Measurements from ENCODE around the gene PCDH9. TPM values are rescaled to one million over a fixed set of nuclear protein-coding genes. Genes with fewer than 3 reads are reported as not detected.

PCDH9 gene
- polyA plus RNA-seq, 3 donors: 14.7 to 15.9 (median 15.6) TPM

DNA sequence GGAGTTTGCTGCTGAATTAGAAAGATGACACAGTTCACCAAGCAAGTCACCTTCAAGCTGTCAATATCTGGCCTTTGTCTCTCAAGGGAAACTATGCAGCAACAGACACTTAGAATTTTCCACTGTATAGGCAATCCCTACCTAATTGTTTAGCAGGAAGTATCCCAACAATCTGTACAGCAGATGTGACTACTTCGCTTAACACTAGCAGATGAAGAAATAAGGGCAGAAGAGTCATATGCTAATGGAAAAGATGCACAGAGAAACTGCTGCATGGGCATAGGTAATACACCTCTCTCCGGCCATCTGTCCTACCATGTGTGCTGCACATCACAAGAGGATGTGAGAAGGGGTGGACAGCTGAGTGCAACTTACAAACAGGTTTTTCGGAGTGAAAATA lies 851.2 kb downstream of the PCDH9 start:
- no peak for DNase-seq (ENCODE audit: extremely low read depth in 1 of 11, low read depth in 9 of 11, low spot score in 4 of 11)

DNA sequence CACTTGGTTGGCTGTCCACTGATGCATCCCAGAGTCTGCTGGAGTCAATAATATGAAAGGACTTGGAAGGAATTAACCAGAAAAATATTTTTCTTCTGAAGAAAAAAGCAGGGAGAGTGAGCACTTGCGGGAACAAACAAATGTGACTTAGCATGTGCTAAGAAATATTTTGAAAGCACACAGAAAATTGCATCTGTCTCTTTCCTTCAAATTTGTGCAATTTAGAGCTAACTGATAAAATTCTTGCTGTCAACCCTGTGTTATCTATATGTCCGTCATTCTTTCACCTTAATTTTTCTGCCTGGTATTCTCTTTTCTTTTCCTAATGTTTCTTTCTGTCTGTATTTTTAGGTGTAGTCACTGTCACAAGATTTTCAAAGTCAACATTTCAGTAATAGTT lies 852.6 kb downstream of the PCDH9 start:
- DNase-seq (ENCODE audit: extremely low read depth in 1 of 11, low read depth in 9 of 11, low spot score in 4 of 11): no peak

DNA sequence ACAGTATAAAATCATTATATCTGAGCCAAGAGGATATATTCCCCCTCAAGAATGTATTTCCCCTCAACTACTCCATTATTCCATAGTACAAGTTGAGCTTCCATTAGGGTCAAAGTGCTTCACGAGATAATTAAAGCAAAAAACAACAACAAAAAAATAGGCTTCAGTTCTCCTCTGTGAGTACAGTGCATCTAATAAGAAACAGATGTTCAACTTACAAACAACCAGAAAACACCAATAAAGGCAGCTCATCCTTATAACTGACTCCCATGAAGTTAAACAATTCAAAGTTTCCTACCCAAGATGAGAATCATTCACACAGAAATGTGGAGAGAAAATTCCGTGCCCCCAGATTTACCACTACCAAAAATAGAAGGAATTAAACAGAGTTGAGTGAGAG lies 854.4 kb downstream of the PCDH9 start:
- no peak for DNase-seq (ENCODE audit: extremely low read depth in 1 of 11, low read depth in 9 of 11, low spot score in 4 of 11)

DNA sequence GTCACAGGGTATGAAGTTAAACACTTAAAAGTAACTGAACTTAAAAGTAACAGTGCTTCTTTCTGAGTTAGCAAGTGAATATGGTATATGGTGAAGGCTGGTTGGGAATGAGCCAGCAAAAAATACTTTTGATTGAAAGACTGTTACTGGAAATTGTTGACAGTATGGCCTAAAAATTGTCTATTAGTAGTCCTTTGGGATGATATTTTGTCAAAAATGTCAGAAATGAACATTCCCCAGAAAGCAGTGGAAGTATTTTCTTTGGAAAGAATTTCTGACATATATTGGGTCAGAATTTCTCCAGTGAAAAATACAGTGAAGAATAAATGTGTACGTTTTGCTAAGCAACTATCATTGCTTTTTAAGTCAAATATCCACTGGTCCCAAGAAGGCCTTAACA lies 860.5 kb downstream of the PCDH9 start:
- DNase-seq (ENCODE audit: extremely low read depth in 1 of 11, low read depth in 9 of 11, low spot score in 4 of 11): no peak

DNA sequence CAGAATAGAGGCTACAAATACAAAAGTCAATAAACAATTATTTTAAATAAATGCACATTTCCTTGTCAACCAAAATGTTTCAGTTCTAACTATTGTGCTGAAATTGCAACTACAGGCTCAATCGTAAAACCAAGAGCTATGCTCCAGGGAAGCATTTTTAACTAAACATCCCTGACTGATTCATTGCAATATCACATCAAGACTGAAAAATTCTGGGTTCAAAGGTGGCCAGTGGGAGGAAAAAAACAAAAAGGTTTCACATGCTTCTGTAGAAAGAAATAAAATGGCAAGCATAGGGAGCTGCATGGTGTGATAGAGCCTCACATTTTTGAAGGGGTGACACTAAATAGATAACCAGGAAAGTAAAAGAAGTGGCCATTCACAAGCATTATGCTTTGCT lies 862.8 kb downstream of the PCDH9 start:
- DNase-seq (ENCODE audit: extremely low read depth in 1 of 11, low read depth in 9 of 11, low spot score in 4 of 11): no peak

DNA sequence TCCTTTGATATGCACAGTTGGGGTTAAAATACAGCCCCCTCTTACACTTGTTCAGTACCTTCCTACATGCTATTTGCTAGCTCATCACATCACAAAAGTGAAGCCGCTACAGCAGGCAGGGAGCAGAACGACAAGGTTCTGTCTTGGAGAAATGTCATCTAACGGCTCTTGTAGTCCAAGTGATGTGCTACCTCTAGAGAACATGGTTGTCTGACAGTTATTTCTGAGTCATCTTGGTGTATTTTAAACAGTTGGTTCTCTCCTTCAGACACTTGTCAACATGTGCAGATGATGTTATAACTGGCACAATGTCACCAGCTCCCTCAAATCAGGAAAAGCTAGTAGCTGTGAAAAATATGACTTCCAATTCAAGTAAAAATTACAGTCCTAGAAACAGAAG lies 865.0 kb downstream of the PCDH9 start:
- DNase-seq (ENCODE audit: extremely low read depth in 1 of 11, low read depth in 9 of 11, low spot score in 4 of 11): no peak

DNA sequence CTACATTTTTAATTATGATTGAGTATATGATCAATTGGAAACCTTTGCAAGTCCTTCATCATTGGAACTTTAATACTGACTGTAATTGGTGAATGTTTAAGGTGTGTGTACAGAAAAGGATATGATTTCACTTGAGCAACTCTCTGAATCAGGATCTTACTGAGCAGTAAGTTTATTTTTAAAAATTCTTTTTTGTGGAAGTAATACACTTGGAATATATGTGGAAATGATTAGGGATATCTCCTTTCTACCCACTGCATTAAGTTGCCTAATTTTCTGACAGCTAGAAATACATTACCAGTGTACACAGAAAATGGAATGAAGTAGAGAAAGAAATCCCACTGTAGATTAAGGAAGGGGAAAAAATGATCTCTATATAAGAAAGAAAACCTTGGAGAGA lies 865.8 kb downstream of the PCDH9 start:
- DNase-seq (ENCODE audit: extremely low read depth in 1 of 11, low read depth in 9 of 11, low spot score in 4 of 11): no peak

DNA sequence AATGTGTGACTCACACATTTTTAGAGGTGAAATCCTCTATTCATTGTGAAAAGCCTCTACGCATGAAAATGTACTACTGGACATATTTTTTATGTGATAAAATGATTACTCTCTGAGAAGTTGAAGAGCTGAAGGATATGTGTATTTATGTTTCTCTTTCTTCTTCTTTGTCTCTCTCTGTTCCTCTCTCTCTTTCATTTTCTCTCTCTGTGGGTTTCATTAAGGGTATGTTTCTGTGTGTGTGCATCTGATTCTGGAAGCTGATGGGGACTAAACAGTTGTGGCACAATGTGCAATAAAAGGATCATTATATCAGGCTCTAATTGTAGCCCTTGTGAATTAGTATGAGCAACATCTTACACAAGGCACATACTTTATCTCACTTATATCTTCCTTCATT lies 867.7 kb downstream of the PCDH9 start:
- DNase-seq (ENCODE audit: extremely low read depth in 1 of 11, low read depth in 9 of 11, low spot score in 4 of 11): no peak

DNA sequence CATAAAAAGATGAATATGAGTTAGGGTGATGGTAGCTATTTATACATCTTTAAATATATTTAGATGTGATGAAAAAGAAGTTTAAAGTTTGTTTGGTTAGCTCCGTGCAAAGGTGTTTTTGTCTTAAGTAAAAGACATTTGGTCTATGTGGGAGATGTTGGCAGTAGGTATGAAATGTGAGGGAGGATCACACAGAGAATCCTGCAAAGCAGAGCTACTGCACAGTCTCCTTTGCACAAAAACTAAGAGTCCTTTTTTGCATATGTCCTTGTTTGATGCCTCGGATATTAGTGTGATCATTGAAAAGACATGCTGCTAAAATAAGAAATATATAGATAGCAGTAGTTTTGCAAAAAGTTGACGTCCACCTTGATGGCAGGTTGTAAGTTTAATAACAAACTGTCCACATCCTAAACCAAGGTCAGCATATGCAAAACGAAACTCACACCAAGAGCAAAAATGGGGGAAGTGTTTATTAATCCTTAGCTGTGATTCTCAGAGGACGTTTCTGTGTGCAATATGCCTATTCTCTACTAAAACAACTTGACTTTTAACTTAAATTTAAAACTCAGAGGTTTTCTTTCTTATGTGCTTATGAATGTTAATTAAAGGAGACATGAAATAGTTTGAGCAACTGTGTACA lies 870.1 kb downstream of the PCDH9 start:
- DNase-seq (ENCODE audit: extremely low read depth in 1 of 11, low read depth in 9 of 11, low spot score in 4 of 11): no peak

DNA sequence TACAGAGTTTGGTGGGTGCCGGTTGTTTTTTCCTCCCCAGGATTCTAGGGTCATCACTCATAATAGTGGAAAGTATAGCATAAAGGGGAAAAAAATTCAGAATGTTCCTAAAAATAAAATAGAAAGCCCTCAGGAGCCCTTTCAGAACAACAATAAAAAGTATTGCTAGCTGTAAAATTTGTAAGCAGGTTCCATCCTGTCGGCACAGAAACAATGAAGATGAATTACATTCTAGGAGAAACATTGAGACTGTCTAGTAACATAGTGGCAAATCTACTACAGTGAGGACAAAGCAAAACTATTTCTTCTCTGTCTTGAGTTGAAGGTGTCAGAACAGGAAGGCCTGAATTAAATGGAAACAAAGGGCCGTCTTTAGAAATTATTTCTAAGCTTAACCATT lies 870.7 kb downstream of the PCDH9 start:
- DNase-seq (ENCODE audit: extremely low read depth in 1 of 11, low read depth in 9 of 11, low spot score in 4 of 11): no peak

DNA sequence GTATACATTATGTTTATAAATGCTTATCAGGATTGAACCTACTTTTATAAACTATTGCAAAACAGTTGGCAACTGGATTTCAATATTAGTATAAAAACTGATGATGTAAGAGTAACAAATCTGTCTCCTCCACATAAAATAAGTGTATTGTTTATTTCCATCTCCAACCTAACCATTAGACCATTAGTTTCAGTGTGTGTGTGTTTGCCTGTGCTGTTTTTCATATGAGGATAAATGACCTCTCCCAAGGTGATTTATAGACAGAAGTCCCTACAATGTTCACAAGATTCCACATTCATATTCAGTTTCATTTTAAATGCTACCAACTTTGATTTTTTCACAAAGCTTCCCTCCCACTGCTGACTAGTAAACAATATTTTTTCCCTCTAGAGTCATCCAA lies 871.6 kb downstream of the PCDH9 start:
- DNase-seq (ENCODE audit: extremely low read depth in 1 of 11, low read depth in 9 of 11, low spot score in 4 of 11): no peak

DNA sequence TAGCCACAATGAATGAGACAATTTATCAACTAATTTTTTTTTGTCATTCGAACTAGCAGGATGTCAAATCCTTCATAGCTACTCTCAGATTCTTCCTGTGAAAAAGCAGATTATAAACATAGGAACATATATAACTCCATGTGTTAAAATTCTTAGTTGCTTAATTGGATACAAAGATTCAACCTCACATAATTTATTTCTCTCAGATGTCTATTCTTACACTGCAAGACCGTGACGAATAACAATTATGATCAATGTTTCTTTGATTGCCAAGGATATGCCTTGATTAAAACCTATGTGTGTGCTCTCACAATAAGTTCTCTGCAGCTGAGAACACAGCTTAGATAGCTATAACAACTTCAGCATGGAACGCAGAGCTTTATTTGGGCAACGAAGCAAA lies 872.7 kb downstream of the PCDH9 start:
- DNase-seq (ENCODE audit: extremely low read depth in 1 of 11, low read depth in 9 of 11, low spot score in 4 of 11): no peak

DNA sequence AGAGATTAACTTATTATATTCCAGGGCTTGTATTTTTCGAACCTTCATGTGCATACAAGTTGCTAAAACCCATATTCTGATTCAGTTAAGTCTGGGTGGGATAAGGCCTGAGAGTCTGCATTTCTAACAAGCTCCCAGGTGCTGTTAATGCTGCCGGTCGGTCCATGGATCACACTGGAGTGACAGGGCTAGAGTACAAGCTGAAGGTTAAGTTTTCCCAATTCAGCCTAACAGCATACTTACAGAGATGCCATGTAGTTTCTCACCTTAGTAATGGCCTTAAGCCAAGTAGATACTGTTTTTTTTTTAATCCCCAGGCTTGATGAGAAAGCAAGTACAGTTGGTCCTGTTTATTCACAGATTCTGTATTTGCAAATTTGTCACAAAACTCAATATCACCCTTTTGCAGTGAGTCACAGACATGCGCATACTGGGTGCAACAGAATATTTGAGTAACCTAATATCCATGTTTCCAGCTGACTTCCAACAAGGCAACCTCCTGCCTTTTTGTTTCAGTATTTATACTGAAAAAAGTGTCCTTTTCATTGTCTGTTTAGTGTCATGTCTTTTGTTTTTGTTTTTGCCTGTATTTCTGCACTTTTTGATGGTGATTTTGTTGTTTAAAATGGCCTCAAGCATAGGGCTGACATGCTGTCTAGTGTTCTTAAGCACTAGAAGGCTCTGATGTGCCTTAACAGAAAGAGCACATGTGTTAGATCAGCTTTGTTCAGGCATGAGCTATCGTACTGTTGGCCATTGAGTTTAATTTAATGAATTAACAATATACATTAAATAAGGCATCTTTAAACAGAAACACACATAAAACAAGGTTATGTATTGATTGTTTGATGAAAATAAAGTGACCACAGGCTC lies 875.0 kb downstream of the PCDH9 start:
- DNase-seq (ENCODE audit: extremely low read depth in 1 of 11, low read depth in 9 of 11, low spot score in 4 of 11): no peak

DNA sequence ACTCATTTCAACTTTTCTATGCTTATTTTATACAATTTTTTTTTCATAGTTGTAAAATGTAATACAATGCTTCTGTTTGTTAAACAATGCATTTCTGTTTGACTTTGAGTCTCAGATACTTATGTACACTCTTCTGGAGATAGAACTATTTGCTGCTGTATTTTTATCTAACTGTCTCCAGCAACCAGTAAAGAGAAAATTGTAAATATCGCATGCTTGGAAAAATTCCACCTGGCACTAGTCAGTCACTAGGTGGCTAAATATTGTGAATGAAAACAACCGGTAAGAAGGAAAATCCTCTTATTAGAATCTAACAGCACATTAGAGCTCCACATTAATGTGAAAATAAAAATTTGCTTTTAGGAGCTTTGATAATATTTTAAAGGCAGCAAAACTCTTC lies 876.5 kb downstream of the PCDH9 start:
- no peak for DNase-seq (ENCODE audit: extremely low read depth in 1 of 11, low read depth in 9 of 11, low spot score in 4 of 11)

DNA sequence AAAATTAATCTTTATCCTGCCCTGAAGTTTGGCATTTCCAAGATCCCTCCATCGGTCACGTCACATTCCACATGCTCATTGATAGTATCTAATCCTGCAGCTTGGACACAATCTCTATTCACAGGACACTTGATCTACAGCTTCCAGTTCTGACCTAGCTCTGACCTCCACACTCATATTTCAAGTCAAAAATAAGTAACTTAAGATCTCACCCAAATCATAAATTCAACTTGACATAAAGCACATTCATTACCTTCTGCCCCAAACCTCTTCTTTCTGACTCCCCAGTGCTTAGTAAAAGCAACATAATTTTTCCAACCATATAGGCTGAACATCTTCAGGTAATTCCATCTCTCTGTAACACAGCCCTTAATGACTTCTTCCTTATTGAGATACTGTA lies 880.2 kb downstream of the PCDH9 start:
- DNase-seq (ENCODE audit: extremely low read depth in 1 of 11, low read depth in 9 of 11, low spot score in 4 of 11): peak in 1 of 11 donors; percentile 44

DNA sequence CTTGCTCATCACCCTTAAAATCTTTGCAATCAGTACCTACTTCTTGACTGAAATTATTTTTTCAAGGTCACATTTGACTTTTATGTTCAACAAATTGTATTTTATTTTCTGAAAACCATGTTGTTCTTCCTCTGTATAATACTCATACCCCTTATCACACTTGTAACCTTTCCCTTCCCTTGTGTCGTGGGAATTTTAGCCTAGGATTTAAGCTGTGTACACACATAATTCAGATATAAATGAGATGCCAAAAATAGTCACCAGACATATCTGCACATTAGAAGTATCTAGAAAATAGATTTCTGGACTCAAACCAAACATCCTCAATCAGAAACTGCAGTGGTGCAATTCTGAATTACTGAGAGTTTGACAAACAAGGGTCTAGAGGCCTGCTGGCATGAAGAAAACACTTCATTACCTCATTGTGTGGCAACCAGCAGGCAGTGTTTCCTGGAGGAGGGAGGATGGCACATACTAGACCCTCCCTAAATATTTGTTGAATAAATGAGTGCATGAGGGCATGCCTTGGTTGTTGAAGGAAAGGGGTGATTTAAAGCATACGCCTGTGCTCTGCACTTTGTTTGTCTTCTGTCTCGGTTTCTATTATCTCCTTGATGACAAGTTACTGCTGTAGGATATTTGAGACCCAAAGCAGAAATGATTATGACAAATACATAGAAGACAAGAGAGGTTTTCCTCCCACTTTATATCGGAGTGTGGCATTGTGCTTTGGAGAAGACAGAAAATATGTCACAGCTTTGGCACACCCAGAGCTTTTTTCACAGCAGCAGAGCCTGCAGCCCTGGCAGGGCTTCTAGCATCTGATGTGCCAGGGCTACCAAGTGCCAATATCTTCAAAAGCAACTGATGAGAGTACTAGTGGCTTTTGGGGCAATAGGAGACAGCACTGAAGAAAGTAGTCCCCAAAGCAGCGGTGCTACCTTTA lies 881.1 kb downstream of the PCDH9 start:
- no peak for DNase-seq (ENCODE audit: extremely low read depth in 1 of 11, low read depth in 9 of 11, low spot score in 4 of 11)

DNA sequence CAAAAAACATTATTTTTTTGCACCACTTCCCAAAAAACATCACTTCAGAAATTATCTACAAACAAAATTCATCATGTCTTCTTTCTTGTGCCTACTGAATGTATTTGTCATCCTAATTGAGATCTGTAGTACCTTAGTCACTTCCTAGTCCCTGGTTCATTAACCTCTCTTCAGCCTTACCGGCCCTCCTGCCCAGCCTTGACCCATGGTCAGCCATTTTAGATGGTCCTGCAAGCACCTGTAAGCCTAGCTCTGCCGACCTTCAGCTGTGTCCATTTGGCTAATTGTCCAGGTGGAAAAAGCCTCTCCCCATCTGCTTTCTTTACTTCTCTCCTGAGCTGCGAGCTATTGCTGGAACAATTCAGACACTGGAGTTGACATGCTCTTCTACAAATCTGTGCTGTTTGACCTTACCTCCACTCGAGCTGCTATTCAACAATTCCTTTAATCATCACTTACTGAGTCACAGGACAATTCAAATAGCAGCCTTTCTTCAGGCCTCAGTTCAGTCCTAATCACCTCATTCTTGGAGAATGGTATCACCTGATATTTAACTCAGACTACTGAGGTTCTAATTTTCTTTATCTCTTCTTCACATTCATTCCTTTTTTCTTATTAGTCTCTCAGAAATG lies 882.5 kb downstream of the PCDH9 start:
- DNase-seq (ENCODE audit: extremely low read depth in 1 of 11, low read depth in 9 of 11, low spot score in 4 of 11): no peak

DNA sequence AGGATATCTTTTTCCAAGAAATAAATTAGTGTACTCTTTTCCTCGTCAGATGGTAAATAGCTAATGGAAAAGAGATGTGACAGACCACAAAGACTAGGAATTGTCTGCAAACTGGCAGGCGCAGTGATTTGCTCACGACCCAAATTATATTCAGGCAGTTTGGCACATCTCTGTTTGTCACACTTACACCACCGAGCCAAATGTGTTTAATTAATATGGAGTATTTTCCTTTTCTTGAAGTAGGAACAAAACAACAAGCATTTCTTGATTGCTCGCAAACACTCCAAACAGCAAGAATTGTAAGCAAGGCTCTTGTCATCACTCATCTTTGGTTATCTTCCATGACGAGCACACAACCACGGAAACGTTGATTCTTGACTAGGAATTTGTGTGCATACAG lies 884.2 kb downstream of the PCDH9 start:
- no peak for DNase-seq (ENCODE audit: extremely low read depth in 1 of 11, low read depth in 9 of 11, low spot score in 4 of 11)

DNA sequence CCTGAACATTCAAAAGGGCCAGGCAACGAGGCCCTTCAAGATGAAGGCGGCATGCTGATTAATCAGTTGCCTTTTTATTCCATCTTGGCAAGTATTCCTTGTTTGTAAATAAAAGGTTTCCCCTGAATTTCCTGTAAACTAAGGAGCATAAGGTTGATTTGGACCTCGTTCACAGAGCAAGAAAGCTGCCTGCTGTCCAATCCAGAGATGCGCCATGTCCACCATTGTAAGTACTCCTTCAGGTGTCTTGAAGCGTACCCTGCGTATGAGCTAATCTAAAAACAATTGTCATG lies 884.7 kb downstream of the PCDH9 start:
- DNase-seq (ENCODE audit: extremely low read depth in 1 of 11, low read depth in 9 of 11, low spot score in 4 of 11): no peak

Measured in renal cortex interstitium (tissue), 11 donors.